NCI-H345 (cell line): ENCODE measurements around the gene APIP.

Experiments
- DNase-seq: peaks from one replicate; lab custom pipeline; 2025; lab: John Stamatoyannopoulos, UW

Gene APIP

GRCh38 chr11:34840736-34841386 is 75.3 kb downstream of the APIP start:
- no peak for DNase-seq

DNA sequence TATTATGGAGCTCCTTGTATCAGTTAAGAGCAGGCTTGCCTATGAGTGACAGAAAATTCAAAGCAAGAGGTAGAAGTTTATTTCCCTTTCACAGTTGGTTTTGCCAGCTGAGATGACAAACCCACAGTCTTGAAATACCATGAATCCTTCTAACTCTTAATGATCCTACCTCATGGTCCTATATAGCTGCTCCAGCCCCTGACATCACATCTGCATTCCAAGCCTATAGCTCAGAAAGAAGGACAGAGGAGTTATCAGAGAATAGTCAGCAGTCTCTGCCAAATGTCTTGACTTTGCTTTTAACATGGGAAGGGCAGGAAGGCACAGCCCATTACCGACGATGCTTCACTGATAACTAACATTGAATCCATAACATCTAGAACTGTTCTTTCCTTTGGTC is 76.2 kb downstream of the APIP start:
- DNase-seq: no peak

- DNase-seq: no peak
Measured at GRCh38 chr11:34836958-34837856, 79.0 kb downstream of the APIP start.

DNA sequence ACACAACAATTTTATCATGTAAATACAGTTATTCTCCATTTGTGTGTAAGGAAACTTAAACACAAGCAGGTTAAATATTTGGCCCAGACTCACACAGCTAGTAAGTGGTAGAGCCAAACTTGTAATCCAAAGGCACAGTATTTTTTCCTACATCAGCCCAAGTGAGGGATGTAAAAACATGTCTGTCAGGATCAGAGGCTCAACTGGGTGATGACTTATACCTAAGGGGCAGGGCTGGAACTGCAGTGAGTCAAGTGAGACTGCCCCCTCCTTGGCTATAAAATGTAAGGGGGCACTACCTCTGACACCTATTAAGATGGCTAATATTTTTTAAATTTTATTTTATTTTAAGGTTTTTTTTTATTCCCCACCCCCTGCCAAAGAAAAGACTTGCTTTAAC is 82.6 kb downstream of the APIP start:
- DNase-seq: no peak
